Measurements from ENCODE around the gene KAT6B.
A peak's percentile ranks its signal among the peaks of the same experiment; 100 is the strongest.
"Not testable (repeated sequence)": the region's sequence is repeated elsewhere in the genome, so short reads cannot be mapped to it uniquely, and the experiment has no call there.

KAT6B gene

GRCh38 chr10:74826142-74827044 is at the start of gene KAT6B:
TSS of gene KAT6B (plus strand) at chr10:74826600. CDS start at chr10:74842858, 16,258 bp downstream.
- peak; percentile 100 for DNase-seq (ENCODE audit: low read depth)

DNA sequence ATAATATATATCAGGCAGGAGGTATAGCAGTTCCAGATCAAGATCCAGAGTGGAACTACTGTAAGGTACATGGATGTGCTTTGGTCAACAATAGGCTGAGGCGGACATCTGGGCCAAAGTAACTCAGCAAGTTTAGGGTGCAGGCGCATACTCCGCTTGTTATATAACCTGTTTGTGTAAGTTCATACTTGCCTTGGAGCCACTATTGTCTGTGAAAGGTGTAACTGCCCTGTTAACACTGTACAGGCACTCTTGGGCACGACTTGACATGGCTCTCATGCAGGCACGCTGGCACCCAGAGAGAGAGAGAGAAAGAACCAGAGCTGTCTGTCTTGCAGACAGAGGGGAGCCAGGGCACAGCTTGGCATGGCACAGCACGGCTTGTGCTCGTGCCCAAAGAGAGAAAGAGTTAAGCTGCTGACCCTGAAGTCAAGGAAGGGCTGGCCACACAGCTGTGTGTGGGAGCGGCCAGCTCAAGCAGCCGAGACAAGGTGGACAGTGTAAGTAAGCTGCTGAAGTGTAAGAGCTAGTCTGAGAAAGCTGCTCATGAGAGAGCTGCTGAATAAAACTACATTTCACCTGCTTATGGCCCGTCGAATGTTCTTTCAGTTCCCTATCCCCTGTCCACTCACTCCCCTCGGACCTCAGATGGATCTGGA is 47.8 kb upstream of the KAT6B start:
- no peak for DNase-seq (ENCODE audit: low read depth)

DNA sequence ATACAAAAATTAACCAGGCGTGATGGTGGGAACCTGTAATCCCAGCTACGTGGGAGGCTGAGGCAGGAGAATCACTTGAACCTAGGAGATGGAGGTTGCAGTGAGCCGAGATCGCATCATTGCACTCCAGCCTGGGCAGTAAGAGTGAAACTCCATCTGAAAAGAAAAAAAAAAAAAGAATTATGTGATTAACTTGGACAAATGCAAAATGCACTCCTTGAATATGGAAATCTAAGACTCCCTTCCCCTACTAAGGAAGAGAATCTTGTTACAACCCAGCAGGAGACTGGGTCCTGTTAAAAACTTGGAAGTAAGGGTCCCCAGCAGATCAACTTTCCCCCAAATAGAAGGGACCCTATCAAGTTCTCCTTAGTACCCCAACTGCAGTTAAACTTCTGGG is 44.5 kb upstream of the KAT6B start:
- DNase-seq (ENCODE audit: low read depth), result not testable (repeated sequence)

GRCh38 chr10:74784462-74784861 is 41.9 kb upstream of the KAT6B start:
- no peak for DNase-seq (ENCODE audit: low read depth)

GRCh38 chr10:74786126-74786525 is 40.3 kb upstream of the KAT6B start:
- no peak for DNase-seq (ENCODE audit: low read depth)

- DNase-seq (ENCODE audit: low read depth), result no peak
Observed at GRCh38 chr10:74787457-74787856, 38.9 kb upstream of the KAT6B start.

DNA sequence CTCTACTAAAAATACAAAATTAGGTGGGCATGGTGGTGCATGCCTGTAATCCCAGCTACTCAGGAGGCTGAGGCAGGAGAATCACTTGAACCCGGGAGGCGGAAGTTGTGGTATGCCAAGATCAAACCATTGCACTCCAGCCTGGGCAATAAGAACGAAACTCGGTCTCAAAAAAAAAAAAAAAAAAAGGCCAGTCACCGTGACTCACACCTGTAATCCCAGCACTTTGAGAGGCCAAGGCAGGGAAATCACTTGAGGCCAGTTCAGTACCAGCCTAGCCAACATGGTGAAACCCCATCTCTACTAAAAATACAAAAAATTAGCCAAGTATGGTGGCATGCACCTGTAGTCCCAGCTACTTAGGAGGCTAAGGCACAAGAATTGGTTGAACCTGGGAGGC is 34.4 kb upstream of the KAT6B start:
- not testable (repeated sequence) for DNase-seq (ENCODE audit: low read depth)

GRCh38 chr10:74792726-74793125 is 33.7 kb upstream of the KAT6B start:
- no peak for DNase-seq (ENCODE audit: low read depth)

- not testable (repeated sequence) for DNase-seq (ENCODE audit: low read depth)
Observed at GRCh38 chr10:74793240-74793639, 33.2 kb upstream of the KAT6B start.

DNA sequence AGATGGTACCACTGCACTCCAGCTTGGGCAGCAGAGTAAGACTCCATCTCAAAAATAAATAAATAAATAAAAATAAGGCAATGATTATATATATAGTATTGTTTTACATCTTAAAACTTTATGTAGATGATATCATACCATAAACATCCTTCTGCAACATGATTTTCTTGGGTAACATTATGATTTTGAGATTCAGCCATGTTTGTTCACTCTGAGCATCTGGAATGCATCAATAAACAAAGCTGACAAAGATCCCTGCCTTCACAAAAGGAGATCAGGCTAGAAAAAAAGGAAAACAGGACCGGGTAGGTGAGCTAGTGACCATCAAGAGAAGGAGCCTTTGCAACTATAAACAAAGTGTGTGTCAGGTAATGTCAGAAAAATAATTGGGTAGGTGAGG is 31.9 kb upstream of the KAT6B start:
- DNase-seq (ENCODE audit: low read depth), result peak; percentile 58

GRCh38 chr10:74797550-74797949 is 28.9 kb upstream of the KAT6B start:
- DNase-seq (ENCODE audit: low read depth), result no peak

DNA sequence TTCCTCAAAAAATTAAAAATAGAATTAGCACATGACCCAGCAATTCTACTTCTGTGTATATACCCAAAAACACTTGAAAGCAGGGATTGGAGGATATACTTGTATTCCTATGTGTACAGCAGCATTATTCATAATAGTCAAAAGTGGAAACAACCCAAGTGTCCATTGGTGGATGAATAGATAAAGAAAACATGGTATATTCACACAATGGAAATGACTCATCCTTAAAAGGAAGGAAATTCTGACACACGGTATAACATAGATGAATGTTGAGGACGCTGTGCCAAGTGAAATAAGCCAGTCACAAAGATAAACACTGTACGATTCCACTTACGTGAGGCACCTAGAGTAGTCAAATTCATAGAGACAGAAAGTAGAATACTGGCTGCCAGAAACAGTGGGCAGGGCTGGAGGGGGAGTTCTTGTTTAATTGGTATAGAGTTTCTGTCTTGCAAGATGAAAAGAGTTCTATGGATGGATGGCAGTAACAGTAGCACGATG is 26.6 kb upstream of the KAT6B start:
- peak; percentile 74 for DNase-seq (ENCODE audit: low read depth)

DNA sequence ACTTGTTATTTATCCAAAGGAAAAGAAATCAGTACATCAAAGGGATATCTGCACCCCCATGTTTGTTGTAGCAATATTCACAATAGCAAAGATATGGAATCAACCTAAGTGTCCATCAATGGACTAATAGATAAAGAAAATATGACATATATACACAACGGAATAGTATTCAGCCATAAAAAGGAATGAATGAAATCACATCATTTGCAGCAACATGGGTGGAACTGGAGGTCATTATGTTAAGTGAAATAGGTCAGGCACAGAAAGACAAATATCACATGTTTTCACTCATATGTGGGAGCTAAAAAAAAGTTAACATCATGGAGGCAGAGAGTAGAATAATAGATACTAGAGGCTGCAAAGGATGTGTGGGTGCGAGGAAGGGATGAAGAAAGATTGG is 25.0 kb upstream of the KAT6B start:
- no peak for DNase-seq (ENCODE audit: low read depth)

GRCh38 chr10:74808501-74808900 is 17.9 kb upstream of the KAT6B start:
- no peak for DNase-seq (ENCODE audit: low read depth)

- DNase-seq (ENCODE audit: low read depth), result no peak
Observed at GRCh38 chr10:74810087-74810486, 16.3 kb upstream of the KAT6B start.

- no peak for DNase-seq (ENCODE audit: low read depth)
Observed at GRCh38 chr10:74813381-74814259, 12.8 kb upstream of the KAT6B start.

- DNase-seq (ENCODE audit: low read depth), result no peak
Observed at GRCh38 chr10:74814797-74815196, 11.6 kb upstream of the KAT6B start.

DNA sequence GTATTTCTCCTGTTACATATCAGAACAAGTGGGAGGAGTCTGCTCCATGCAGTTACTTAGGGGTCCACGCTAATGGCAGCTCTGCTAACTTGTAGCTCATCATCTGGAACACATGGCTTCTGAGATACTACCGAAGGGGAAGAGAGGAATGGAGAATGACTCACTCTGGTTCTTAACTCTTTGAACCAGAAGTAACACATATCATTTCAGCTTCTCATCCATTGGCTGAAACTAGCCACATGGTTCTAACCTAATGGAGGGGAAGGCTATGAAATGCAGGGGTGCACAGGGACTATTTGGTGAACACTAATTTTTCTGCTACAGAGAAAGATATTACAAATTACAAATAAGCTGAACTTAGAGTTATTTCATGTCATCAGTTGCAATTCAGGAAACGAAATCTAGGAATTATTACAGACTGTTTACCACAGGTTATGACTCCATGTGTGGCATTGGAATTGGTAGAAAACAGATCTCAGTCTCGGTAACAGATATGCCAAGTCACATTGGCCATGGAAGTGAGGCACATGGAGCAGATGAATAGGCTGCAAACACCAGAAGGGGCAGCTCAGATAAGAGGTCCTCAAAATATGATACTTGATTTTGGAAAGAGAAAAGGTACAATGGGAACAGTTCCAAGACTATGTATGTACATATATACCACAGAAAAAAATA is 9.4 kb upstream of the KAT6B start:
- no peak for DNase-seq (ENCODE audit: low read depth)

DNA sequence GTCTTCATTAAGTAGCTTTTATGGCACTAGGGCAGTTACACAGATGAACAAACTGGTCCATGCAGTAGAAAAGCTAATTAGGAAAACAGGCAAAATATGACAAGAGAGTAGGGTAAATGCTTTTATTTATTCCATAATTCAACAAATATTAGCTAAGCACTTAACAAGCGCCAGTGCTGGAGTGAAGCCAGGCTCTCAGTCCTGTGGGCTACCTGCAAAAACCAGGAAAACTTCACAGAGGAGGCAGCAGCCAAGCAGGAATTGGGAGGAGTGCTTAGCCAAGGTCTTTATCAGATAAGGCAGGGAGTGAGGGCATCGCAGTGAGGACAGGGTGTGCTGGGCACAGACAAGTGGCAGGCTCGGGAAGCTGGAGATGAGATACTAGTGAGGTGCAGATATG is 4.9 kb upstream of the KAT6B start:
- DNase-seq (ENCODE audit: low read depth), result no peak

- DNase-seq (ENCODE audit: low read depth), result no peak
Observed at GRCh38 chr10:74822101-74822500, 4.3 kb upstream of the KAT6B start.

DNA sequence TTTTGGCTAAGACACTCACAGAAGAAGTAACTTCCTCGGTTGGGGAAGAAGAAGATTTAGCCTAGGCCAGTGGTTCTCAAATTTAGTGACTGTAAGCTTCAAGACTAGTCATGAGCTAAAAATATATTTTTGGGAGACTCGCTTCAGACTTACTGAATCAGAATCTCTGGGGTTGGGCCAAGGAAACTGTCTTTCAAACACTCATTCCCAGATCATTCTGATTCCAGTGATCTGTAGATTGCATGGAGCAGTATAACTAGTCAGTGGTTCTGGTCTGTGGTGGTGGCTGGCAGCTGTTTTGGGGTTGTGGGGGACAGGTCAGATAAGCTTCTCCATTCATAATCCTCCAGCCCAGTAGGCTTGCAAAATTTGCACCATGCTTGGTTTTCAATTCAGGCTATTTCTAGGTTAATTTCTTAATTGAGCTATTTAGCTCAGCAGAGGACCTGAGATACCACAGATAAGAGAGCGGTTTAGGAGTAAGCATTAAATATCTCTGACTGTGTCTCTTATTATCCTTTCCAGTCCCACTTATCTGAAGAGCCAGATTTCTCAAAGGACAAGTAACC is 3.8 kb upstream of the KAT6B start:
- peak; percentile 44 for DNase-seq (ENCODE audit: low read depth)

Data from fibroblast of gingiva (primary cell).